Uterus (tissue), 2 donors: ENCODE results near the gene SIPA1.

Experiments
- CTCF ChIP-seq, 4 experiments: fragments of 200-600 bp in 2 of 4; fragments of 450-650 bp in 2 of 4; sonication (generic) in 2 of 4; IDR thresholded peaks; one replicate each; pipeline ENCODE4 v1.5.1; 2016 to 2019; ENCODE audit warnings: antibody characterized with exemption in 4 of 4, mild to moderate bottlenecking in 2 of 4, moderate library complexity in 1 of 4
- POLR2A ChIP-seq, 2 donors: fragments of 450-650 bp; IDR thresholded peaks; one replicate each; pipeline ENCODE4 v1.6.1; 2016; ENCODE audit warnings: antibody characterized with exemption in 2 of 2, mild to moderate bottlenecking in 1 of 2, moderate library complexity in 1 of 2

GRCh38 chr11:65609229-65609628 is 28.7 kb upstream of the SIPA1 start:
- TF ChIP-seq CTCF (IDR thresholded peaks at IDR 0.05), result no peak
- no peak for TF ChIP-seq POLR2A (IDR thresholded peaks at IDR 0.05)
